Neuronal stem cell (in vitro differentiated cells): ENCODE results near the gene SEC63. TPM values are rescaled to one million over a fixed set of nuclear protein-coding genes. Genes with fewer than 3 reads are reported as not detected.

Source experiments
- DNase-seq: peaks from one replicate; pipeline ENCODE4 v3.0.0-alpha.2; 2013; ENCODE audit warnings: low spot score
- H2AFZ ChIP-seq: one replicate; pipeline ENCODE4 v1.6.1; 2013; ENCODE audit warnings: mild to moderate bottlenecking, low read length, inconsistent platforms
- H2AK5ac ChIP-seq: 2 replicates; pipeline ENCODE4 v1.6.1; 2013; ENCODE audit warnings: low read depth, mild to moderate bottlenecking, inconsistent platforms, low read length, moderate library complexity, mixed read lengths
- H2BK120ac ChIP-seq: 2 replicates; pipeline ENCODE4 v1.6.1; 2013; ENCODE audit warnings: low read depth, mild to moderate bottlenecking, inconsistent platforms, low read length, moderate library complexity, mixed read lengths
- H2BK12ac ChIP-seq: one replicate; pipeline ENCODE4 v1.6.1; 2013; ENCODE audit warnings: low read length, inconsistent platforms
- H2BK15ac ChIP-seq: 2 replicates; pipeline ENCODE4 v1.6.1; 2013; ENCODE audit warnings: mild to moderate bottlenecking, low read length, inconsistent platforms, mixed read lengths
- H2BK5ac ChIP-seq: one replicate; pipeline ENCODE4 v1.6.1; 2013; ENCODE audit warnings: inconsistent platforms, mild to moderate bottlenecking, low read length, moderate library complexity
- H3K14ac ChIP-seq: one replicate; pipeline ENCODE4 v1.6.1; 2013; ENCODE audit warnings: low read length, inconsistent platforms
- H3K18ac ChIP-seq: 2 replicates; pipeline ENCODE4 v1.6.1; 2013; ENCODE audit warnings: low read length, inconsistent platforms
- H3K23ac ChIP-seq: 2 replicates; pipeline ENCODE4 v1.6.1; 2013; ENCODE audit warnings: low read depth, mild to moderate bottlenecking, mixed read lengths, low read length, inconsistent platforms; ENCODE audit not compliant: poor library complexity
- H3K27ac ChIP-seq: replicated peaks from 3 replicates; pipeline ENCODE4 v1.5.1; 2013; ENCODE audit warnings: low read length, inconsistent platforms
- H3K27me3 ChIP-seq, 3 experiments: 2 replicates each; pipeline ENCODE4 v1.6.1; 2013; ENCODE audit warnings: low read length in 3 of 3, mild to moderate bottlenecking in 2 of 3, inconsistent platforms in 1 of 3, low read depth in 1 of 3, mixed read lengths in 1 of 3, moderate library complexity in 1 of 3; ENCODE audit not compliant: control insufficient read depth in 3 of 3, insufficient read depth in 3 of 3
- H3K36me3 ChIP-seq, 2 donors: replicated peaks in 1 of 2; 2 replicates each; pipeline ENCODE4 v1.6.1; 2013; ENCODE audit warnings: low read length in 2 of 2; ENCODE audit not compliant: control insufficient read depth in 2 of 2, insufficient read depth in 2 of 2
- H3K4ac ChIP-seq: 2 replicates; pipeline ENCODE4 v1.6.1; 2013; ENCODE audit warnings: inconsistent platforms, mild to moderate bottlenecking, low read length, moderate library complexity
- H3K4me1 ChIP-seq, 2 donors: 1 replicate in 1 of 2; 2 replicates in 1 of 2; pipeline ENCODE4 v1.6.1; 2013; ENCODE audit warnings: low read length in 2 of 2, low read depth in 1 of 2; ENCODE audit not compliant: control insufficient read depth in 2 of 2, insufficient read depth in 1 of 2
- H3K4me2 ChIP-seq: one replicate; pipeline ENCODE4 v1.6.1; 2013; ENCODE audit warnings: mild to moderate bottlenecking, low read length, inconsistent platforms; ENCODE audit not compliant: insufficient read depth, poor library complexity, severe bottlenecking
- H3K4me3 ChIP-seq, 2 donors: 2 replicates each; pipeline ENCODE4 v1.5.1; 2013; ENCODE audit warnings: low read length in 2 of 2, mild to moderate bottlenecking in 2 of 2, inconsistent platforms in 1 of 2, moderate library complexity in 1 of 2
- H3K79me1 ChIP-seq: one replicate; pipeline ENCODE4 v1.6.1; 2013; ENCODE audit warnings: low read depth, mild to moderate bottlenecking, inconsistent platforms, low read length, moderate library complexity
- H3K9ac ChIP-seq: one replicate; pipeline ENCODE4 v1.6.1; 2013; ENCODE audit warnings: mild to moderate bottlenecking, low read depth, low read length, inconsistent platforms; ENCODE audit not compliant: poor library complexity
- H3K9me3 ChIP-seq, 2 donors: replicated peaks in 1 of 2; 2 replicates each; pipeline versions ENCODE3 to v1.6.1; 2013; ENCODE audit warnings: low read length in 2 of 2, mild to moderate bottlenecking in 2 of 2, inconsistent platforms in 1 of 2, low read depth in 1 of 2, mixed read lengths in 1 of 2, moderate library complexity in 1 of 2; ENCODE audit not compliant: control insufficient read depth in 2 of 2, insufficient read depth in 1 of 2
- H4K8ac ChIP-seq: one replicate; pipeline ENCODE4 v1.6.1; 2013; ENCODE audit warnings: low read depth, mild to moderate bottlenecking, inconsistent platforms, low read length, moderate library complexity
- H4K91ac ChIP-seq: one replicate; pipeline ENCODE4 v1.6.1; 2013; ENCODE audit warnings: low read length, low read depth, mild to moderate bottlenecking, inconsistent platforms; ENCODE audit not compliant: poor library complexity
- WGBS, 2 donors: extraction: QIAGEN DNeasy Blood & Tissue Kit; methylation state at CpG; one replicate each; pipeline ENCODE4 v1.1.7; 2013; ENCODE audit warnings: missing lambda C conversion rate in 2 of 2, mixed read lengths in 1 of 2; ENCODE audit not compliant: insufficient read length in 2 of 2, insufficient replicate concordance in 1 of 2; ENCODE audit errors: extremely low coverage in 2 of 2; 5-methylcytosine and 5-hydroxymethylcytosine counted together
- polyA plus RNA-seq, 2 experiments: library from polyadenylated mRNA; stranded (reverse); fragments of 200-250 nt; gene quantifications; one replicate each; pipeline ENCODE4 v1.2.3, GENCODE V29; 2013

The SEC63 gene, protein sequence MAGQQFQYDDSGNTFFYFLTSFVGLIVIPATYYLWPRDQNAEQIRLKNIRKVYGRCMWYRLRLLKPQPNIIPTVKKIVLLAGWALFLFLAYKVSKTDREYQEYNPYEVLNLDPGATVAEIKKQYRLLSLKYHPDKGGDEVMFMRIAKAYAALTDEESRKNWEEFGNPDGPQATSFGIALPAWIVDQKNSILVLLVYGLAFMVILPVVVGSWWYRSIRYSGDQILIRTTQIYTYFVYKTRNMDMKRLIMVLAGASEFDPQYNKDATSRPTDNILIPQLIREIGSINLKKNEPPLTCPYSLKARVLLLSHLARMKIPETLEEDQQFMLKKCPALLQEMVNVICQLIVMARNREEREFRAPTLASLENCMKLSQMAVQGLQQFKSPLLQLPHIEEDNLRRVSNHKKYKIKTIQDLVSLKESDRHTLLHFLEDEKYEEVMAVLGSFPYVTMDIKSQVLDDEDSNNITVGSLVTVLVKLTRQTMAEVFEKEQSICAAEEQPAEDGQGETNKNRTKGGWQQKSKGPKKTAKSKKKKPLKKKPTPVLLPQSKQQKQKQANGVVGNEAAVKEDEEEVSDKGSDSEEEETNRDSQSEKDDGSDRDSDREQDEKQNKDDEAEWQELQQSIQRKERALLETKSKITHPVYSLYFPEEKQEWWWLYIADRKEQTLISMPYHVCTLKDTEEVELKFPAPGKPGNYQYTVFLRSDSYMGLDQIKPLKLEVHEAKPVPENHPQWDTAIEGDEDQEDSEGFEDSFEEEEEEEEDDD
- polyA plus RNA-seq (2013, experiment 1 of 2): 42.3 TPM
- polyA plus RNA-seq (2013, experiment 2 of 2): 45.5 TPM

- Histone ChIP-seq H3K9ac (peak within 1 kb of the TSS; percentile 100), H4K91ac (no peak within 1 kb of the TSS), H3K79me1 (peaks cover 3% of the 10 kb centered on the region), H3K27me3 (no peaks in the 10 kb centered on the region), H2BK5ac (peak within 1 kb of the TSS; percentile 99), H3K4me2 (peak within 1 kb of the TSS; percentile 80), H3K23ac (peak within 1 kb of the TSS; percentile 99), H3K4me3 (peak within 1 kb of the TSS; percentile 82 to 99), H3K4ac (peak within 1 kb of the TSS; percentile 89), H3K14ac (peak within 1 kb of the TSS; percentile 99), H2AFZ (peak within 1 kb of the TSS; percentile 94), H3K9me3 (peaks cover 0 to 7% of the 10 kb centered on the region in 2 donors), H2BK15ac (no peak within 1 kb of the TSS), H3K4me1 (peaks cover 0 to 2% of the 10 kb centered on the region in 2 donors), H2AK5ac (peak within 1 kb of the TSS; percentile 61), H3K27ac (peak within 1 kb of the TSS; percentile 79), H3K36me3 (peaks cover 2 to 13% of the 10 kb centered on the region in 2 donors), H4K8ac (no peak within 1 kb of the TSS), H3K18ac (peak within 1 kb of the TSS; percentile 99), H2BK120ac (no peak within 1 kb of the TSS), H2BK12ac (peak within 1 kb of the TSS; percentile 22)
- no CpG with 5 or more reads among the region's 69 CpGs for WGBS, 2 donors
- peak; percentile 93 for DNase-seq
These were observed at the start of gene SEC63 for GRCh38 chr6:107957909-107958688. Gene SEC63, minus strand, starts transcription at chr6:107958208. Its CDS starts 199 bp downstream, at chr6:107958009.

DNA sequence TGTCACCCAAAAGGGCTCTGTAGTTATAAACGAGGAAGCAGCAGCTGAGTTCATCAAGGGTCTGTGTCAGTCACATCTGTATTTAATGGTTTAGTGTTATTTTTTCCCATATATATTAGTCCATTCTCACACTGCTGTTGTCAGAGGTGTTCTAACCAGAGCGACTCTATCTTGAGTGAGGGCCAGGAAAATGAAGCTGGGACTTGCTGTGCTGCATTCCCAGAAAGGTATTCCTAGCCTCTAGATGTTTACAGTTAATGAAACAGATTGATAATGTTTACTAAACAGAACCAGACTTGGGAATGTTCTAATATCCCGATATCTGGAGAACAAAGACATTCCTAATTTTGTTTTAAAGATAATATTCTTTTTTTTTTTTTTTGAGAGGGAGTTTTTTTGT lies 48.0 kb upstream of the SEC63 start:
- H4K91ac ChIP-seq: no peak overlapping the region
- no peak overlapping the region for H2BK12ac ChIP-seq
- H3K14ac ChIP-seq: no peak overlapping the region
- H3K27ac ChIP-seq: no peak overlapping the region
- no peak overlapping the region for H3K4ac ChIP-seq
- H3K9ac ChIP-seq: no peak overlapping the region
- H3K79me1 ChIP-seq: no peaks in the 10 kb centered on the region
- H2AK5ac ChIP-seq: no peak overlapping the region
- H3K23ac ChIP-seq: no peak overlapping the region
- H2BK120ac ChIP-seq: no peak overlapping the region
- no peak overlapping the region for H3K4me3 ChIP-seq
- H3K4me1 ChIP-seq: peaks cover 5% of the 10 kb centered on the region in 2 donors
- no peak overlapping the region for H2AFZ ChIP-seq
- H4K8ac ChIP-seq: no peak overlapping the region
- no peaks in the 10 kb centered on the region for H3K36me3 ChIP-seq
- H3K27me3 ChIP-seq: no peaks in the 10 kb centered on the region
- peaks cover 0 to 1% of the 10 kb centered on the region in 2 donors for H3K9me3 ChIP-seq
- DNase-seq: no peak
- no peak overlapping the region for H3K18ac ChIP-seq
- no peak overlapping the region for H2BK5ac ChIP-seq
- no CpG with 5 or more reads among the region's 3 CpGs for WGBS, 2 donors
- no peak overlapping the region for H3K4me2 ChIP-seq
- H2BK15ac ChIP-seq: no peak overlapping the region

- Histone ChIP-seq H2AFZ (no peak overlapping the region), H3K4me3 (no peak overlapping the region), H3K4me1 (peaks cover 5% of the 10 kb centered on the region in 2 donors), H3K9me3 (peaks cover 0 to 1% of the 10 kb centered on the region in 2 donors), H2BK120ac (no peak overlapping the region), H4K8ac (no peak overlapping the region), H3K14ac (no peak overlapping the region), H3K27ac (no peak overlapping the region), H3K36me3 (no peaks in the 10 kb centered on the region), H3K9ac (no peak overlapping the region), H2BK12ac (no peak overlapping the region), H3K4me2 (no peak overlapping the region), H3K27me3 (no peaks in the 10 kb centered on the region), H3K79me1 (no peaks in the 10 kb centered on the region), H3K4ac (no peak overlapping the region), H2BK15ac (no peak overlapping the region), H2AK5ac (no peak overlapping the region), H3K18ac (no peak overlapping the region), H3K23ac (no peak overlapping the region), H2BK5ac (no peak overlapping the region), H4K91ac (no peak overlapping the region)
- DNase-seq: no peak
- no CpG with 5 or more reads among the region's 15 CpGs for WGBS, 2 donors
These were observed 46.9 kb upstream of the SEC63 start for GRCh38 chr6:108004861-108005260.
